Neural cell (in vitro differentiated cells): Measurements from ENCODE around the gene KLC3. TPM values are rescaled to one million over a fixed set of nuclear protein-coding genes. Genes with fewer than 3 reads are reported as not detected.

Experiments used
- H2AFZ ChIP-seq: fragments of 200-600, 300-800 bp; sonication (generic), shearing (Covaris generic); 2 replicates; pipeline ENCODE4 v1.6.0; 2014; ENCODE audit warnings: low read depth, mild to moderate bottlenecking, antibody characterized with exemption, low read length, moderate library complexity
- H3F3A ChIP-seq: fragments of 200-600 bp; shearing (Covaris generic); 2 replicates; pipeline ENCODE4 v1.6.1; 2016; ENCODE audit warnings: mild to moderate bottlenecking, moderate library complexity, mixed read lengths, antibody characterized with exemption, low read length; ENCODE audit not compliant: insufficient read depth, poor library complexity, severe bottlenecking
- H3K27ac ChIP-seq: fragments of 200-600, 300-800 bp; sonication (generic), shearing (Covaris generic); 2 replicates; pipeline ENCODE4 v1.5.1; 2014; ENCODE audit warnings: mild to moderate bottlenecking, low read length, moderate library complexity
- H3K27me3 ChIP-seq: fragments of 300-800, 200-600 bp; sonication (generic), shearing (Covaris generic); 2 replicates; pipeline ENCODE4 v1.6.0; 2014; ENCODE audit warnings: mild to moderate bottlenecking, low read depth, low read length, moderate library complexity; ENCODE audit not compliant: insufficient read depth
- H3K36me3 ChIP-seq: fragments of 300-800, 200-600 bp; sonication (generic), shearing (Covaris generic); 2 replicates; pipeline ENCODE4 v1.5.1; 2014; ENCODE audit warnings: mild to moderate bottlenecking, antibody characterized with exemption, low read length, moderate library complexity; ENCODE audit not compliant: insufficient read depth
- H3K4me2 ChIP-seq: fragments of 300-800, 200-600 bp; sonication (generic), shearing (Covaris generic); 2 replicates; pipeline ENCODE4 v1.6.0; 2014; ENCODE audit warnings: mild to moderate bottlenecking, low read length
- H3K4me3 ChIP-seq: fragments of 300-800, 200-600 bp; sonication (generic), shearing (Covaris generic); 2 replicates; pipeline ENCODE4 v1.5.1; 2014; ENCODE audit warnings: mild to moderate bottlenecking, low read length, moderate library complexity
- H3K79me2 ChIP-seq: fragments of 200-600 bp; shearing (Covaris generic); replicated peaks from 2 replicates; pipeline ENCODE4 v1.6.0; 2014; ENCODE audit warnings: mild to moderate bottlenecking, low read length, moderate library complexity; ENCODE audit not compliant: insufficient read depth
- H3K9ac ChIP-seq: fragments of 300-800, 200-600 bp; sonication (generic), shearing (Covaris generic); 2 replicates; pipeline ENCODE4 v1.6.1; 2016; ENCODE audit warnings: mild to moderate bottlenecking, low read length, mixed read lengths
- H3K9me2 ChIP-seq: fragments of 200-600 bp; shearing (Covaris generic); 2 replicates; pipeline ENCODE4 v1.6.1; 2016; ENCODE audit warnings: mild to moderate bottlenecking, low read length, mixed read lengths; ENCODE audit not compliant: insufficient read depth
- H3K9me3 ChIP-seq: fragments of 200-600, 300-800 bp; sonication (generic), shearing (Covaris generic); 2 replicates; pipeline ENCODE4 v1.6.1; 2016; ENCODE audit warnings: mild to moderate bottlenecking, mixed run types, low read length, moderate library complexity, mixed read lengths
- H4K20me1 ChIP-seq: fragments of 200-600 bp; shearing (Covaris generic); 2 replicates; pipeline ENCODE4 v1.6.1; 2016; ENCODE audit warnings: mild to moderate bottlenecking, mixed run types; ENCODE audit not compliant: insufficient read depth
- EP300 ChIP-seq: fragments of 450-650 bp; conservative IDR thresholded peaks from 2 replicates; pipeline ENCODE4 v1.6.1; 2014; ENCODE audit warnings: antibody characterized with exemption, mild to moderate bottlenecking, moderate library complexity; ENCODE audit not compliant: poor library complexity, severe bottlenecking
- EZH2 ChIP-seq: fragments of 200-600, 300-800 bp; shearing (Covaris generic), sonication (generic); IDR thresholded peaks from 2 replicates; pipeline ENCODE4 v1.6.1; 2014; ENCODE audit warnings: antibody characterized with exemption, low read length, borderline replicate concordance, mild to moderate bottlenecking; ENCODE audit not compliant: insufficient read depth, poor library complexity, severe bottlenecking
- MXI1 ChIP-seq: fragments of 450-650 bp; conservative IDR thresholded peaks from 2 replicates; pipeline ENCODE4 v1.6.1; 2014; ENCODE audit warnings: antibody characterized with exemption, mild to moderate bottlenecking; ENCODE audit not compliant: poor library complexity, severe bottlenecking
- POLR2AphosphoS5 ChIP-seq: IDR thresholded peaks from 2 replicates; pipeline ENCODE4 v1.6.1; 2012
- RAD21 ChIP-seq: fragments of 450-650 bp; conservative IDR thresholded peaks from 2 replicates; pipeline ENCODE4 v1.6.1; 2014; ENCODE audit warnings: antibody characterized with exemption, mild to moderate bottlenecking, moderate library complexity
- SMC3 ChIP-seq: fragments of 450-650 bp; conservative IDR thresholded peaks from 2 replicates; pipeline ENCODE4 v1.6.1; 2014; ENCODE audit warnings: antibody characterized with exemption, mild to moderate bottlenecking, moderate library complexity; ENCODE audit not compliant: poor library complexity
- TAF1 ChIP-seq: IDR thresholded peaks from 2 replicates; pipeline ENCODE4 v1.6.1; 2012; ENCODE audit warnings: low read depth
- polyA plus RNA-seq: library from polyadenylated mRNA; depleted of rRNA; stranded (reverse); fragments of >200 nt; gene quantifications from 2 replicates; pipeline ENCODE4 v1.2.3, GENCODE V29; 2014
- TF ChIP-seq, protein P1 (sequence below): IDR thresholded peaks from 2 replicates; pipeline ENCODE4 v1.6.1; 2012; ENCODE audit warnings: borderline replicate concordance
- TF ChIP-seq, protein P2 (sequence below): fragments of 450-650 bp; IDR thresholded peaks from 2 replicates; pipeline ENCODE4 v1.5.1; 2014; ENCODE audit warnings: antibody characterized with exemption, mild to moderate bottlenecking, moderate library complexity; ENCODE audit not compliant: poor library complexity, severe bottlenecking

Gene KLC3
- polyA plus RNA-seq, 1 donor from 2014 or later = not detected

DNA sequence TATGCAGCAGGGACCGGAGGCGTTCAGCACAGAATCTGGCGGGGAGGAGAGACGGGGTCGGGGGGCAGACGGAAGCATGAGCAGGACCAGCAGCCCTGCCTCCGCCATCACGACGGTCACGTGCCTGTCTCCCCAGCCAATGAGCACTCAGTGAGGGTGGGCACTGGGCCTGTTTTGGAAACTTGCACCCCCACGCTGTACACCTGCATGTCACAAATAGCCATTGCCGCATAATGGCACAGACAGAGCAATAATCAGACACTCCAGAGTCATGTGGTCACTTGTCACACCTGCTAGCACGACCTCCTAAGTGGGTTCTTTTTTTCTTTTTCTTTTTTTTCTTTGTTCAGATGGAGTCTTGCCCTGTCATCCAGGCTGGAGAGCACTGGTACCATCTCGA, 21.1 kb downstream of the KLC3 start:
- no peaks in the 10 kb centered on the region for H3K36me3 ChIP-seq
- H3K4me3 ChIP-seq = no peak overlapping the region
- no peaks in the 10 kb centered on the region for H3K79me2 ChIP-seq
- no peak overlapping the region for H3K27ac ChIP-seq
- no peaks in the 10 kb centered on the region for H3K27me3 ChIP-seq
- H3K9ac ChIP-seq = no peak overlapping the region
- H3K4me2 ChIP-seq = no peak overlapping the region
- H3K9me2 ChIP-seq = no peaks in the 10 kb centered on the region
- H3F3A ChIP-seq = no peaks in the 10 kb centered on the region
- no peak for TF ChIP-seq EZH2
- no peak for TF ChIP-seq MXI1
- TF ChIP-seq TAF1 = no peak
- TF ChIP-seq, protein P1, sequence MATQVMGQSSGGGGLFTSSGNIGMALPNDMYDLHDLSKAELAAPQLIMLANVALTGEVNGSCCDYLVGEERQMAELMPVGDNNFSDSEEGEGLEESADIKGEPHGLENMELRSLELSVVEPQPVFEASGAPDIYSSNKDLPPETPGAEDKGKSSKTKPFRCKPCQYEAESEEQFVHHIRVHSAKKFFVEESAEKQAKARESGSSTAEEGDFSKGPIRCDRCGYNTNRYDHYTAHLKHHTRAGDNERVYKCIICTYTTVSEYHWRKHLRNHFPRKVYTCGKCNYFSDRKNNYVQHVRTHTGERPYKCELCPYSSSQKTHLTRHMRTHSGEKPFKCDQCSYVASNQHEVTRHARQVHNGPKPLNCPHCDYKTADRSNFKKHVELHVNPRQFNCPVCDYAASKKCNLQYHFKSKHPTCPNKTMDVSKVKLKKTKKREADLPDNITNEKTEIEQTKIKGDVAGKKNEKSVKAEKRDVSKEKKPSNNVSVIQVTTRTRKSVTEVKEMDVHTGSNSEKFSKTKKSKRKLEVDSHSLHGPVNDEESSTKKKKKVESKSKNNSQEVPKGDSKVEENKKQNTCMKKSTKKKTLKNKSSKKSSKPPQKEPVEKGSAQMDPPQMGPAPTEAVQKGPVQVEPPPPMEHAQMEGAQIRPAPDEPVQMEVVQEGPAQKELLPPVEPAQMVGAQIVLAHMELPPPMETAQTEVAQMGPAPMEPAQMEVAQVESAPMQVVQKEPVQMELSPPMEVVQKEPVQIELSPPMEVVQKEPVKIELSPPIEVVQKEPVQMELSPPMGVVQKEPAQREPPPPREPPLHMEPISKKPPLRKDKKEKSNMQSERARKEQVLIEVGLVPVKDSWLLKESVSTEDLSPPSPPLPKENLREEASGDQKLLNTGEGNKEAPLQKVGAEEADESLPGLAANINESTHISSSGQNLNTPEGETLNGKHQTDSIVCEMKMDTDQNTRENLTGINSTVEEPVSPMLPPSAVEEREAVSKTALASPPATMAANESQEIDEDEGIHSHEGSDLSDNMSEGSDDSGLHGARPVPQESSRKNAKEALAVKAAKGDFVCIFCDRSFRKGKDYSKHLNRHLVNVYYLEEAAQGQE = no peak
- no peak for TF ChIP-seq SMC3
- TF ChIP-seq, protein P2, sequence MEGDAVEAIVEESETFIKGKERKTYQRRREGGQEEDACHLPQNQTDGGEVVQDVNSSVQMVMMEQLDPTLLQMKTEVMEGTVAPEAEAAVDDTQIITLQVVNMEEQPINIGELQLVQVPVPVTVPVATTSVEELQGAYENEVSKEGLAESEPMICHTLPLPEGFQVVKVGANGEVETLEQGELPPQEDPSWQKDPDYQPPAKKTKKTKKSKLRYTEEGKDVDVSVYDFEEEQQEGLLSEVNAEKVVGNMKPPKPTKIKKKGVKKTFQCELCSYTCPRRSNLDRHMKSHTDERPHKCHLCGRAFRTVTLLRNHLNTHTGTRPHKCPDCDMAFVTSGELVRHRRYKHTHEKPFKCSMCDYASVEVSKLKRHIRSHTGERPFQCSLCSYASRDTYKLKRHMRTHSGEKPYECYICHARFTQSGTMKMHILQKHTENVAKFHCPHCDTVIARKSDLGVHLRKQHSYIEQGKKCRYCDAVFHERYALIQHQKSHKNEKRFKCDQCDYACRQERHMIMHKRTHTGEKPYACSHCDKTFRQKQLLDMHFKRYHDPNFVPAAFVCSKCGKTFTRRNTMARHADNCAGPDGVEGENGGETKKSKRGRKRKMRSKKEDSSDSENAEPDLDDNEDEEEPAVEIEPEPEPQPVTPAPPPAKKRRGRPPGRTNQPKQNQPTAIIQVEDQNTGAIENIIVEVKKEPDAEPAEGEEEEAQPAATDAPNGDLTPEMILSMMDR = no peak
- TF ChIP-seq RAD21 = no peak
- TF ChIP-seq EP300 = no peak
- no peak for TF ChIP-seq POLR2AphosphoS5
- H3K9me3 ChIP-seq = no peaks in the 10 kb centered on the region
- no peaks in the 10 kb centered on the region for H4K20me1 ChIP-seq
- H2AFZ ChIP-seq = no peak overlapping the region

DNA sequence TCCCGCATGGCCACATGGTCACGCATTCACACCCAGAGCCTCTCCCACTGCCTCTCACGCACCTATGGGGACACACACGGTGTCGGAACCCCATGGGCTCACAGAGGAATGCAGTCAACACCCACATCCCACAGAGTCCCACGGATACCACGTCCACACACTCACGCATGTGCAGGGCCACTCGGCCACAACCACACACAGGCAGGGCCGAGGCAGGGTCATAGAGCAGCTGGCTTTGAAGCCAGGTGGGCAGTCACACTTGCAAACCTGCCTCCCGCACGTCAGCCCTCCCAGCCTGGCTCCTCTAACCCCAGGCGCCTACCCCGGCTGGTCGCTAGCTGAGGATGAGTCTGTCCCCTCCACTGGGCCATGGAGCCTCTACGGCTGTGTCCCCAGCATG, 21.7 kb downstream of the KLC3 start:
- no peaks in the 10 kb centered on the region for H3K36me3 ChIP-seq
- H3F3A ChIP-seq = no peaks in the 10 kb centered on the region
- TF ChIP-seq EP300 (no peak), MXI1 (no peak)
- no peaks in the 10 kb centered on the region for H3K27me3 ChIP-seq
- no peak overlapping the region for H3K4me3 ChIP-seq
- H3K9me3 ChIP-seq = no peaks in the 10 kb centered on the region
- no peak overlapping the region for H3K27ac ChIP-seq
- H3K4me2 ChIP-seq = no peak overlapping the region
- H4K20me1 ChIP-seq = no peaks in the 10 kb centered on the region
- H3K9ac ChIP-seq = no peak overlapping the region
- no peaks in the 10 kb centered on the region for H3K9me2 ChIP-seq
- H2AFZ ChIP-seq = no peak overlapping the region
- no peaks in the 10 kb centered on the region for H3K79me2 ChIP-seq

DNA sequence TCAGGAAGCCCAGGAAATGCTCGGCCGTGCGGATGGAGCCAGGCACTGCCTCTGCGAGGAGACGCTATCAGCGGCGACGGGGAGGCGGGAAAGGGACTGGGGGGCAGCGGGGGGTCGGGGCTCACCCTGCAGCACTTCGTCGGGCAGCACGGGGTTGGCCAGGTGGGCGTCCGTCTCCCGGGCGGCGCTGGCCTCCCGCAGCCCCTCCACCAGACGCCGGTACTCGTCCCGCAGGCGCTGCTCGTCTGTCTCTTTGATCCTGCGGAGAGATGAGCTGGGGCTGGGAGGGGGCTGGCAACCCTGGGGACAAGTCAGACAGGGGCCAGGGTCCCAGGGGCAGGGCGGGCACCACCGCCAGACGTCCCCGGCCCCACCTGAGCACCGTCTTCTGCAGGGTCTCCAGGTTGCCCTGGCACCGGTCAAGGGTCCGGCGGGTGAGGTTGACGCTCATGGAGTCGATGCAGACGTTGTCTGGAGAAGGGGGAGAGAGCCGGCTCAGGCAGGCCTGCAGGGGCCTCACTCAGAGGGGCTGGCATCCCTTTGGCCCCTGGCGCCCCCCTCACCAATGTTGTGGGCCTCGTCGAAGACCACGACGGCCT, 23.4 kb downstream of the KLC3 start:
- no peak overlapping the region for H3K27ac ChIP-seq
- no peak overlapping the region for H2AFZ ChIP-seq
- H3K4me3 ChIP-seq = no peak overlapping the region
- no peaks in the 10 kb centered on the region for H3K36me3 ChIP-seq
- no peak overlapping the region for H3K4me2 ChIP-seq
- no peaks in the 10 kb centered on the region for H3F3A ChIP-seq
- H3K9me2 ChIP-seq = no peaks in the 10 kb centered on the region
- H4K20me1 ChIP-seq = no peaks in the 10 kb centered on the region
- H3K9ac ChIP-seq = no peak overlapping the region
- H3K9me3 ChIP-seq = no peaks in the 10 kb centered on the region
- H3K79me2 ChIP-seq = no peaks in the 10 kb centered on the region
- TF ChIP-seq EZH2 = no peak
- TF ChIP-seq POLR2AphosphoS5 = no peak
- TF ChIP-seq RAD21 = no peak
- TF ChIP-seq MXI1 = no peak
- TF ChIP-seq, protein P2 = no peak
- TF ChIP-seq, protein P1 = no peak
- no peak for TF ChIP-seq SMC3
- TF ChIP-seq TAF1 = no peak
- no peak for TF ChIP-seq EP300
- H3K27me3 ChIP-seq = no peaks in the 10 kb centered on the region
